DOHH2 (cell line): ENCODE results near the gene CYP46A1.

Experiments used
- H3F3A ChIP-seq: fragments of 200-600 bp; sonication (generic), shearing (Covaris generic); 2 replicates; pipeline ENCODE4 v1.6.0; 2016; ENCODE audit warnings: antibody characterized with exemption, mild to moderate bottlenecking; ENCODE audit not compliant: control insufficient read depth, insufficient read depth
- H3K27ac ChIP-seq: fragments of 200-600 bp; sonication (generic); 2 replicates; pipeline ENCODE4 v1.5.1; 2014; ENCODE audit warnings: low read depth, mild to moderate bottlenecking, low read length, moderate library complexity
- H3K27me3 ChIP-seq: fragments of 200-600 bp; sonication (generic); 2 replicates; pipeline ENCODE4 v1.6.1; 2014; ENCODE audit warnings: mild to moderate bottlenecking, low read length, mixed read lengths; ENCODE audit not compliant: control insufficient read depth
- H3K36me3 ChIP-seq: fragments of 200-600 bp; sonication (generic); 2 replicates; pipeline ENCODE4 v1.6.1; 2014; ENCODE audit warnings: mild to moderate bottlenecking, low read length, moderate library complexity, mixed read lengths; ENCODE audit not compliant: control insufficient read depth
- H3K4me1 ChIP-seq: fragments of 200-600 bp; sonication (generic); 2 replicates; pipeline ENCODE4 v1.6.1; 2014; ENCODE audit warnings: mild to moderate bottlenecking, low read length, mixed read lengths; ENCODE audit not compliant: control insufficient read depth
- H3K4me2 ChIP-seq: fragments of 200-600 bp; sonication (generic); 2 replicates; pipeline ENCODE4 v1.6.0; 2014; ENCODE audit warnings: mild to moderate bottlenecking, low read length, moderate library complexity
- H3K4me3 ChIP-seq: fragments of 200-600 bp; sonication (generic); 2 replicates; pipeline ENCODE4 v1.5.1; 2014; ENCODE audit warnings: mild to moderate bottlenecking, low read length, mixed read lengths
- H3K79me2 ChIP-seq: fragments of 200-600 bp; sonication (generic); 2 replicates; pipeline ENCODE4 v1.6.1; 2014; ENCODE audit warnings: mild to moderate bottlenecking, low read length, mixed read lengths; ENCODE audit not compliant: control insufficient read depth
- H3K9me2 ChIP-seq: fragments of 200-600 bp; sonication (generic); replicated peaks from 2 replicates; pipeline ENCODE4 v1.6.1; 2014; ENCODE audit warnings: mild to moderate bottlenecking, low read length, mixed read lengths; ENCODE audit not compliant: control insufficient read depth
- H3K9me3 ChIP-seq: fragments of 200-600 bp; sonication (generic); 2 replicates; pipeline ENCODE4 v1.6.1; 2014; ENCODE audit warnings: antibody characterized with exemption, low read length, mixed read lengths; ENCODE audit not compliant: control insufficient read depth, insufficient read depth
- H4K20me1 ChIP-seq: fragments of 200-600 bp; sonication (generic); 2 replicates; pipeline ENCODE4 v1.6.0; 2014; ENCODE audit warnings: low read depth, mild to moderate bottlenecking, antibody characterized with exemption, low read length, moderate library complexity; ENCODE audit not compliant: control insufficient read depth, insufficient read depth
- EZH2phosphoT487 ChIP-seq: fragments of 200-600 bp; sonication (generic); IDR thresholded peaks from 2 replicates; pipeline ENCODE4 v1.6.1; 2017; ENCODE audit warnings: borderline replicate concordance, mild to moderate bottlenecking, antibody characterized with exemption, low read length, moderate library complexity, mixed read lengths
- TF ChIP-seq, protein P1 (sequence below): fragments of 200-600 bp; sonication (generic); IDR thresholded peaks from one replicate; pipeline ENCODE4 v1.5.1; 2014; ENCODE audit warnings: antibody characterized with exemption, mild to moderate bottlenecking, low read depth, low read length; ENCODE audit not compliant: poor library complexity, severe bottlenecking

Gene CYP46A1

DNA sequence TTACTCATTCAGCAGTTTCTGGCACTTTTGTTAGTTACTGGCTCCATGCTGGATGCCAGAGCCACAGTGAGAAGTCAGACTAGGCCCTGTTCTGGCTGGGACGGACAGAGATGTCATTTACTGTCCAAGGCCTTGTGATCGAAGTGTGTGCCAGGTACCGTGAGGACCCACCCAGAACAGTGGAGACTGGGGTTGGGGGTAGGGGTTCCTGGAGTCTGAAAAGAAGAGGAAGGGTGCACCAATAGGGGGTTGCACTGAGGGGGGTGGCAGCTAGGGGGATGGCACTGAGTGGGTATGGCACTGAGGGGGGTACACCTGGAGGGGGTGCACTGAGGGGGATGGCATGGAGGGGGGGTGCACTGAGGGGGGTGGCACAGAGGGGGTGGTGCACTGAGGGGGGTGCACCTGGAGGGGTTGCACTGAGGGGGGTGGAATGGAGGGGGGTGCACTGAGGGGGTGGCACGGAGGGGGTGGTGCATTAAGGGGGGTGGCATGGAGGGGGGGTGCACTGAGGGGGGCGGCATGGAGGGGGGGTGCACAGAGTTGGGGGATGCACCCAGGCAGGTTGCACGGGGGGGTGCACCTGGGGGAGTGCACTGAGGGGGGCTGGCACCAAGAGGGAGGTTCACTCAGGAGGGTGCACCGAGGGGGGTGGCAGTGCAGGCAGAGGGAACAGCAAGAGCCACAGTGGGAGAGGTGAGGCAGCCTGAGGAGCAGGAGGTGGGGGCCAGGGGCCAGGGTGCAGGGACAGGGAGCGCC lies 10.6 kb upstream of the CYP46A1 start:
- Histone ChIP-seq H3K79me2 (no peaks in the 10 kb centered on the region), H3K9me2 (no peaks in the 10 kb centered on the region), H4K20me1 (no peaks in the 10 kb centered on the region), H3K4me2 (no peak overlapping the region), H3K9me3 (peaks cover 9% of the 10 kb centered on the region; the same call in 1 of the 2 replicates), H3K27ac (no peak overlapping the region), H3K4me3 (no peak overlapping the region), H3K4me1 (peaks cover 7% of the 10 kb centered on the region), H3K36me3 (no peaks in the 10 kb centered on the region), H3F3A (no peaks in the 10 kb centered on the region), H3K27me3 (no peaks in the 10 kb centered on the region)
- TF ChIP-seq, protein P1, sequence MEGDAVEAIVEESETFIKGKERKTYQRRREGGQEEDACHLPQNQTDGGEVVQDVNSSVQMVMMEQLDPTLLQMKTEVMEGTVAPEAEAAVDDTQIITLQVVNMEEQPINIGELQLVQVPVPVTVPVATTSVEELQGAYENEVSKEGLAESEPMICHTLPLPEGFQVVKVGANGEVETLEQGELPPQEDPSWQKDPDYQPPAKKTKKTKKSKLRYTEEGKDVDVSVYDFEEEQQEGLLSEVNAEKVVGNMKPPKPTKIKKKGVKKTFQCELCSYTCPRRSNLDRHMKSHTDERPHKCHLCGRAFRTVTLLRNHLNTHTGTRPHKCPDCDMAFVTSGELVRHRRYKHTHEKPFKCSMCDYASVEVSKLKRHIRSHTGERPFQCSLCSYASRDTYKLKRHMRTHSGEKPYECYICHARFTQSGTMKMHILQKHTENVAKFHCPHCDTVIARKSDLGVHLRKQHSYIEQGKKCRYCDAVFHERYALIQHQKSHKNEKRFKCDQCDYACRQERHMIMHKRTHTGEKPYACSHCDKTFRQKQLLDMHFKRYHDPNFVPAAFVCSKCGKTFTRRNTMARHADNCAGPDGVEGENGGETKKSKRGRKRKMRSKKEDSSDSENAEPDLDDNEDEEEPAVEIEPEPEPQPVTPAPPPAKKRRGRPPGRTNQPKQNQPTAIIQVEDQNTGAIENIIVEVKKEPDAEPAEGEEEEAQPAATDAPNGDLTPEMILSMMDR = no peak
- no peak for TF ChIP-seq EZH2phosphoT487

DNA sequence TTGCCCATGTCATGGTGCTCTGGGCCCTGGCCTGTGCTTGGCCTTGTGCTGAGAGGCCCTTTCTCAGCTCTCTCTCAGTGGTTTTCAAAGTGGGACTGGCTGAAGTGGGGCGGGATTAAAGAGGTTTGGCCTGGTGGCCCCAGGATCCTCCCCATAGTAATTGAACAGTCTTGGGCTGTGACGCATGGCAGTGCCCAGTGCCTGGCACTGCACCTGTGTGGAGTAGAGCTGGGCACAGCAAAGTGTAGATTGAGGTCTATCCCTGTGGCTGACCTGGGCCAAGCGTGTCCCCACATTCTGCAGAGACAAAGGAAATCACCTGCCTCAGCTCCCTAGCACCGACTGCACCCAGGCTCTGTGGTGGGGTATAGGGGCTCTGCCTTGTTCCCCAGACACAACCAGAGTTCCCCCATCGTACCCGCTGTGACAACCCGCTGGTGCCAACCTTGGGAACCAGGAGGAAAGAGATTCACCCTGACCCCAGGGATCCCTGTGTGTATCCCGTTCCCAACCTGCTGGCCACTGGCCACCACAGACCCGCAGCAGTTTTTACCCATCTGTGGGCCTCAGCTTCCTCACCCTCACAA lies 9.9 kb upstream of the CYP46A1 start:
- no peaks in the 10 kb centered on the region for H3K79me2 ChIP-seq
- no peaks in the 10 kb centered on the region for H4K20me1 ChIP-seq
- no peaks in the 10 kb centered on the region for H3F3A ChIP-seq
- H3K9me2 ChIP-seq = no peaks in the 10 kb centered on the region
- H3K4me3 ChIP-seq = no peak overlapping the region
- no peak overlapping the region for H3K4me2 ChIP-seq
- peaks cover 7% of the 10 kb centered on the region for H3K4me1 ChIP-seq
- TF ChIP-seq, protein P1 = no peak
- no peak for TF ChIP-seq EZH2phosphoT487
- no peak overlapping the region for H3K27ac ChIP-seq
- H3K36me3 ChIP-seq = no peaks in the 10 kb centered on the region
- H3K27me3 ChIP-seq = no peaks in the 10 kb centered on the region
- H3K9me3 ChIP-seq = peaks cover 9% of the 10 kb centered on the region; the same call in 1 of the 2 replicates

DNA sequence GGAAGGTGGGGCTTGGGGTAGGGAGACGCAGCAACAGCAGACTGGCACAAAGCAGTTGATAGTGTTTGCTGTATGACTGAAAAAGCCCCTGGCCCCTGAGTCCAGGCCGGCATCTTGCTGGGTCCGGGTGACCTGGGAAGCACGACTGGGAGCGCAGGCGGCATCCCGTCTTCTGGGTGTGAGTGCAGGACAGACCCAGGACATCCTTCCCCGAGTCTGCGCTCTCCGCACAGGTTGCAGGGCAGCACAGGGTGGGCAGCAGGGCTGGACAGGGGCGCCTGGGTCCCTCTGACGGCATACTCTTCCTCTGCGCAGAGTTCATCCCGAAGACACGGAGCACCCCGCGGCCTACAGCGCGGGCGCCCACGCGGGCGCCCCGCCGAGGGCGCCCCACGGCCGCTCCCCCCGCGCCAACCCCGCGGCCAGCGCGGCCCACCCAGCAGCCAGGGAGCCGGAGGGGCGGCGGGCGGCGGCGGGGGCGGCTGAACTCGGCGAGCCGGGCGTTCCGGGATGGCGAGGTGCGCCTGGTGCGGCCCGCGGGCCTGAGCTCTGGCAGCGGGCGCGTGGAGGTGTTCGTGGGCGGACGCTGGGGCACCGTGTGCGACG lies 9.2 kb upstream of the CYP46A1 start:
- Histone ChIP-seq H3K36me3 (no peaks in the 10 kb centered on the region), H3K9me3 (peaks cover 9% of the 10 kb centered on the region; the same call in 1 of the 2 replicates), H3K4me2 (no peak overlapping the region), H3K27ac (no peak overlapping the region), H3K4me3 (no peak overlapping the region), H3K4me1 (peaks cover 7% of the 10 kb centered on the region), H3K79me2 (no peaks in the 10 kb centered on the region), H3K9me2 (no peaks in the 10 kb centered on the region), H3K27me3 (no peaks in the 10 kb centered on the region), H3F3A (no peaks in the 10 kb centered on the region), H4K20me1 (no peaks in the 10 kb centered on the region)
- no peak for TF ChIP-seq EZH2phosphoT487
- TF ChIP-seq, protein P1 = no peak
